DMS53 (cell line): ENCODE measurements around the gene LUC7L2.
"Not testable (repeated sequence)": the region's sequence is repeated elsewhere in the genome, so short reads cannot be mapped to it uniquely, and the experiment has no call there.

Experiments
- DNase-seq: peaks from one replicate; lab custom pipeline; 2025; lab: John Stamatoyannopoulos, UW

LUC7L2 gene

GRCh38 chr7:139397192-139397591, 37.5 kb downstream of the LUC7L2 start:
- DNase-seq, result no peak

GRCh38 chr7:139403601-139404000, 43.9 kb downstream of the LUC7L2 start:
- no peak for DNase-seq

DNA sequence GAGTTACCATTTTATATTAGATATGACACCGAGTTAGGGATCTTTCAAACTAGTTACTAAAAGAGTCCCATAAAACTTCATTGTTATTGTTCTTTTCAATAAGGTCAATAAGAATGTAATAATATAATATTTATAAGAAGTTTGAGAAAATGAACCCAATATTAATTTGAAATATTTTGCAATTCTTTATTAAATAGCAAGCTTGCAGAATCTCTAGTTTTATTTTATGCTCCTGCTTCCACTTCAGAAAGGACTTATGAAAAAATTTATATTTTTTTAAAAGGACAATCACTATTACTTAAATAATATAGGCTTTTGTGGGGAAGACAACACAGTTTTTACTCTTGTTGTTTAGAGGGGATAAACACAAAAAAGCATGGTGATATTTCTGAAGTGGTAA, 47.9 kb downstream of the LUC7L2 start:
- DNase-seq, result no peak

- not testable (repeated sequence) for DNase-seq
Observed at GRCh38 chr7:139414743-139415402, 55.2 kb downstream of the LUC7L2 start.

GRCh38 chr7:139416405-139416804, 56.7 kb downstream of the LUC7L2 start:
- no peak for DNase-seq

DNA sequence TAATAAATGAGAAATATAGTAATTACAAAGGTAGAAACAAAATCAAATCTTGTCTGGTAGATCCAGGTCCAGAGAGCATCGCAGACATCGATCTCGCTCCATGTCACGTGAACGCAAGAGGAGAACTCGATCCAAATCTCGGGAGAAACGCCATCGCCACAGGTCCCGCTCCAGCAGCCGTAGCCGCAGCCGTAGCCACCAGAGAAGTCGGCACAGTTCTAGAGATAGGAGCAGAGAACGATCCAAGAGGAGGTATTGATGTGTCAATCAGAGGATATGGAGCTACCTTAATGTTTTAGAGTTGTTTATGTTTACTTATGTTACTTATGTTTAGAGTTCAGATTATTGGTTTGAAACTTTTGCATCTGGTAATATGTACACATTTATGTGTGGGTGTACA, 57.8 kb downstream of the LUC7L2 start:
- no peak for DNase-seq

DNA sequence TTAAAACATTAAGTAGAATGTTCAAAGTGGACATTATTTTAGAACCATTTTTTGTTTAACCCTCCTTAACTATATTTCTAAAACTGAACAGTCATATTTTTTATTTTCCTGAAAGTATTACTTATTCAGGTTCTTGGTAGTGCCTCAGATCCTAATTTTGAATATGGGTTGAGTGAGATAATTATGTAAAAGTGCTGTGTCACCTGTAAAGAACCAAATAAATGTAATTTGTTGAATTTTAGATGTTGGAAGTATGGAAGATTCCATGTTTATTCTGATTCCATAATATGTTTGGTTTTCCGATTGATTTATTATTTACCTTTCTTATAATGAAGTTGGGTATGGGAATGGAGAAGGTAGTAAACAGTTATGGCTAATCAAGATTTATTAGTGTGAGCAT, 61.4 kb downstream of the LUC7L2 start:
- DNase-seq, result no peak

GRCh38 chr7:139422126-139422525, 62.4 kb downstream of the LUC7L2 start:
- DNase-seq, result no peak

DNA sequence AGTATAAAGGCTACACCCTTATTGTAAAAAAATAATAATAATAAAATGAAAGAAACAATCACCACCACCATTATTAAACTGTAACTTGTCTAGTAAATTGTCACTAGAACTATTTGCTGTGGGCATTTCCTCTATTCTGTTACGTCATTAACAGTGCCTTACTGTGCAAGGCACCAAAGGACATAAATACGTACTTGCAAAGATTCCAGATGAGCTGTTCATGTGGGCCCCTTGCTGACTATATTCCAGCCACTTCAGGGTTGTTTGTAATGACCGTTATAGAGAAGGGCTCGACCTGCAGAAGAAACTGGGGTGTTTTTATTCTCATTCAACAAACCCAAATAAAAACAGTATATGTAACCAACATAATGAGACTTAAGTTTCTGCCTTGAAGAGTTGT, 63.4 kb downstream of the LUC7L2 start:
- DNase-seq, result no peak

GRCh38 chr7:139424004-139424403, 64.3 kb downstream of the LUC7L2 start:
- no peak for DNase-seq

DNA sequence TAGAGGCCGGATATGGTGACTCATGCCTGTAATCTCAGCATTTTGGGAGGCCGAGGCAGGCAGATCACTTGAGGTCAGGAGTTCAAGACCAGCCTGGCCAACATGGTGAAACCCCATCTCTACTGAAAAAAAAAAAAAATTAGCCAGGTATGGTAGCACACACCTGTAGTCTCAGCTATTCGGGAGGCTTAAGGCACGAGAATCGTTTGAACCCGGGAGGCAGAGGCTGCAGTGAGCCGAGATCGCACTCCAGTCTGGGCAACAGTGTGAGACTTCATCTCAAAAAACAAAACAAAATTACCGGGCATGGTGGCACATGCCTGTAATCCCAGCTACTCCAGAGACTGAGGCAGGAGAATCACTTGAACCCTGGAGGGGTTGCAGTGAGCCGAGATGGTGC, 66.0 kb downstream of the LUC7L2 start:
- DNase-seq, result not testable (repeated sequence)

GRCh38 chr7:139426258-139427028, 66.7 kb downstream of the LUC7L2 start:
- DNase-seq, result peak; percentile 93

DNA sequence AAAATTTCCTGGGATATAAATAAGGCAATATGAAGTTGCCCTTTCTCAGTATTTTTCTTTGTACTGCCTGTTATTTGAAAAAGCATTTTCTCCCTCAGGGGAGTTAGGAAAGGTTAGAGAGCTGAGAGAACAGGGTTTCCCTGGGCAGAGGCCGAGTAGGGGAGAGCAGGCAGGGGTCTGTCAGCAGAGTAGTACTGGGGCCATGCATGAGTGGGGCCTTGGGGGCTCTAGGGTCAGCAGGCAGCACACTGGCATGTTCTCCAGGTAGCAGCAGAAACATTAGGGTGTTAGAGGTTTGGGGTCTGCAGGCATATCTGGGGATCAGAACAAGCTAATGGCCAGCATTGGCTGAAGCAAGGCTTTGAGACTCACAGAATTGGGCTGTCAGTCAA, 67.3 kb downstream of the LUC7L2 start:
- no peak for DNase-seq

DNA sequence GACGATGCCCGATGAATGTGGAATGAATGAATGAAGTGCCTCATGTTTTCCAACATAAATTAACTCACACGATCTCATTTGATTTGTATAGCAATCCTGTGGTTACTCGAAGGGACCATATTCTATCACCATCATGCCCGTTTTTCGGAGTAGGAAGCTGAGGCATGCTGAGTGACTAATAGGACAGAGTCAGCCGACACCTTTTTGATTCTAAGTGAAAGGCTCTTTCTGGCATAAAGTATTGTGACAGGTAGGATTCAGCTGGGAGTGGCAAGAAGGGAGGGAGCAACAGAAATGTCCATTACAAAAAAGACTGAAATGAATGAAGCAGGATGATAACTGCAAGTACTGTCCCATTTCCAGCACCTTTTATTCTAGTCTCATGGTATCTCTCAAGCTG, 68.1 kb downstream of the LUC7L2 start:
- DNase-seq, result no peak

- DNase-seq, result not testable (repeated sequence)
Observed at GRCh38 chr7:139429735-139430134, 70.0 kb downstream of the LUC7L2 start.

DNA sequence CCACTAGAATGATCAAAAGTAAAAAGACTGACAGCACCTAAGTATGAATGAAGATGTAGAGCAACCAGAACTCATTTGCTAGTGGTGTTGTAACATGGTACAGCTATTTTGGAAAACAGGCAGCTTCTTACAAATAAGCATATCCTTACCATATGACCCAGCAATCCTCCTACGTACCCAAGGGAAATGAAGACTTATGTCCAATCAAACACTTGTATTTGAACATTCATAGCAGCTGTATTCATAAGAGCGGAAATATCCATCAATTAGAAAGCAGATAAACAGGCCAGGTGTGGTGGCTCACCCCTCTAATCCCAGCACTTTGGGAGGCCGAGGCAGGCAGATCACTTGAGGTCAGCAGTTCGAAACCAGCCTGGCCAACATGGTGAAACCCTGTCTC, 70.7 kb downstream of the LUC7L2 start:
- DNase-seq, result no peak

- DNase-seq, result peak; percentile 91
Observed at GRCh38 chr7:139431010-139431409, 71.3 kb downstream of the LUC7L2 start.

- peak; percentile 42 for DNase-seq
Observed at GRCh38 chr7:139431459-139431858, 71.8 kb downstream of the LUC7L2 start.

- DNase-seq, result no peak
Observed at GRCh38 chr7:139436806-139437205, 77.1 kb downstream of the LUC7L2 start.

GRCh38 chr7:139439375-139439774, 79.7 kb downstream of the LUC7L2 start:
- no peak for DNase-seq

DNA sequence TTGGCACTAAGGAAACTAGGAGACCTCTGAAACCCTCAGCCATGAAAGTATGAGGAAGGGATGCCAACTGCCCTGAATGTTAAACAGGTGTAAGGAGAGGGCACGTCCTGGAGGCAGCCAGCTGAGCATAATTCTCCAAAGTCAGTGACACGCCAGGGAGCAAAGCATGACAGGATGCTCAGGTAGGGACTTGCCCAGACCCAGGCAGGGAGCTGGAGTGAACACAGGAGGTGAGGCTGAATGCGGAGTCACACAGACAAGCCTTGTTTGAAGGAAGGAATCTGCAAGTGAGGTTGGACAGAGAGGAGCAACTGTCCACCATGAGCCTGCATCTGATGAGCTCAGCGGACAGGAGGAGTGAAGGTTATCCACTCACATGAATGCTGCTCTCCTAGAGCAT, 82.3 kb downstream of the LUC7L2 start:
- no peak for DNase-seq

GRCh38 chr7:139446051-139446890, 86.6 kb downstream of the LUC7L2 start:
- DNase-seq, result no peak

- DNase-seq, result no peak
Observed at GRCh38 chr7:139450851-139451250, 91.2 kb downstream of the LUC7L2 start.
